Stimulated activated CD8-positive, alpha-beta memory T cell treated with anti-CD3 and anti-CD28 coated beads, Interleukin-2, amount 100 ng/mL, for 1 hour (primary cell): ENCODE data around the gene ZGRF1.
"Not testable (repeated sequence)": the region's sequence is repeated elsewhere in the genome, so short reads cannot be mapped to it uniquely, and the experiment has no call there.

ENCODE experiments used
- DNase-seq, 2 donors: peaks; one replicate each; pipeline ENCODE4 v3.0.0-alpha.2; 2020; ENCODE audit warnings: low read depth in 2 of 2

The ZGRF1 gene

GRCh38 chr4:112636688-112637551 lies at the start of gene ZGRF1, which contains the start of gene LARP7:
Gene ZGRF1, minus strand, starts transcription at chr4:112636909. Its CDS starts 3,733 bp downstream, at chr4:112633176.
Gene LARP7, plus strand, starts transcription at chr4:112637143. Its CDS starts 7,527 bp downstream, at chr4:112644670.
- peak; percentile 94 for DNase-seq

GRCh38 chr4:112680996-112681395 lies 44.3 kb upstream of the ZGRF1 start:
- no peak for DNase-seq

- no peak for DNase-seq
Observed at GRCh38 chr4:112677519-112678091, 40.9 kb upstream of the ZGRF1 start.

GRCh38 chr4:112674376-112674775 lies 37.7 kb upstream of the ZGRF1 start:
- no peak for DNase-seq

GRCh38 chr4:112673686-112674085 lies 37.0 kb upstream of the ZGRF1 start:
- no peak for DNase-seq

- no peak for DNase-seq
Observed at GRCh38 chr4:112673076-112673475, 36.4 kb upstream of the ZGRF1 start.

- DNase-seq = no peak
Observed at GRCh38 chr4:112668131-112668530, 31.4 kb upstream of the ZGRF1 start.

GRCh38 chr4:112664611-112665010 lies 27.9 kb upstream of the ZGRF1 start:
- DNase-seq = no peak

GRCh38 chr4:112656115-112656514 lies 19.4 kb upstream of the ZGRF1 start:
- DNase-seq = not testable (repeated sequence)

- DNase-seq = no peak
Observed at GRCh38 chr4:112655270-112655669, 18.6 kb upstream of the ZGRF1 start.

GRCh38 chr4:112652216-112652615 lies 15.5 kb upstream of the ZGRF1 start:
- DNase-seq = no peak

GRCh38 chr4:112651641-112652040 lies 14.9 kb upstream of the ZGRF1 start:
- DNase-seq = no peak

GRCh38 chr4:112650332-112650731 lies 13.6 kb upstream of the ZGRF1 start:
- DNase-seq = no peak

GRCh38 chr4:112649055-112649408 lies 12.3 kb upstream of the ZGRF1 start:
- no peak for DNase-seq

- no peak for DNase-seq
Observed at GRCh38 chr4:112648263-112649054, 11.8 kb upstream of the ZGRF1 start.

- no peak for DNase-seq
Observed at GRCh38 chr4:112647785-112648184, 11.1 kb upstream of the ZGRF1 start.

- DNase-seq = no peak
Observed at GRCh38 chr4:112646632-112647537, 10.2 kb upstream of the ZGRF1 start.

GRCh38 chr4:112645541-112646329 lies 9.0 kb upstream of the ZGRF1 start:
- DNase-seq = no peak

GRCh38 chr4:112644595-112645535 lies 8.2 kb upstream of the ZGRF1 start:
- DNase-seq = not testable (repeated sequence)
